ENCODE measurements around the gene CDK17.
"Not testable (repeated sequence)": the region's sequence is repeated elsewhere in the genome, so short reads cannot be mapped to it uniquely, and the experiment has no call there.

CDK17 gene

GRCh38 chr12:96352161-96352835 lies 47.9 kb downstream of the CDK17 start:
- H3K4me1 Mint-ChIP-seq: peaks cover 47% of the 10 kb centered on the region
- peaks cover 15% of the 10 kb centered on the region for H3K36me3 Mint-ChIP-seq (ENCODE audit: low read depth)
- no peak overlapping the region for H3K4me3 Mint-ChIP-seq
- TF ChIP-seq, protein P1, sequence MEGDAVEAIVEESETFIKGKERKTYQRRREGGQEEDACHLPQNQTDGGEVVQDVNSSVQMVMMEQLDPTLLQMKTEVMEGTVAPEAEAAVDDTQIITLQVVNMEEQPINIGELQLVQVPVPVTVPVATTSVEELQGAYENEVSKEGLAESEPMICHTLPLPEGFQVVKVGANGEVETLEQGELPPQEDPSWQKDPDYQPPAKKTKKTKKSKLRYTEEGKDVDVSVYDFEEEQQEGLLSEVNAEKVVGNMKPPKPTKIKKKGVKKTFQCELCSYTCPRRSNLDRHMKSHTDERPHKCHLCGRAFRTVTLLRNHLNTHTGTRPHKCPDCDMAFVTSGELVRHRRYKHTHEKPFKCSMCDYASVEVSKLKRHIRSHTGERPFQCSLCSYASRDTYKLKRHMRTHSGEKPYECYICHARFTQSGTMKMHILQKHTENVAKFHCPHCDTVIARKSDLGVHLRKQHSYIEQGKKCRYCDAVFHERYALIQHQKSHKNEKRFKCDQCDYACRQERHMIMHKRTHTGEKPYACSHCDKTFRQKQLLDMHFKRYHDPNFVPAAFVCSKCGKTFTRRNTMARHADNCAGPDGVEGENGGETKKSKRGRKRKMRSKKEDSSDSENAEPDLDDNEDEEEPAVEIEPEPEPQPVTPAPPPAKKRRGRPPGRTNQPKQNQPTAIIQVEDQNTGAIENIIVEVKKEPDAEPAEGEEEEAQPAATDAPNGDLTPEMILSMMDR (IDR thresholded peaks at IDR 0.05; ENCODE audit: unreplicated experiment in 3 of 3): no peak
- peak overlapping the region in 2 of 3 experiments; percentile 24 to 36 for H3K27ac Mint-ChIP-seq
- H3K27me3 Mint-ChIP-seq (ENCODE audit: low read depth): no peaks in the 10 kb centered on the region
- H3K9me3 Mint-ChIP-seq: peaks cover 10% of the 10 kb centered on the region

DNA sequence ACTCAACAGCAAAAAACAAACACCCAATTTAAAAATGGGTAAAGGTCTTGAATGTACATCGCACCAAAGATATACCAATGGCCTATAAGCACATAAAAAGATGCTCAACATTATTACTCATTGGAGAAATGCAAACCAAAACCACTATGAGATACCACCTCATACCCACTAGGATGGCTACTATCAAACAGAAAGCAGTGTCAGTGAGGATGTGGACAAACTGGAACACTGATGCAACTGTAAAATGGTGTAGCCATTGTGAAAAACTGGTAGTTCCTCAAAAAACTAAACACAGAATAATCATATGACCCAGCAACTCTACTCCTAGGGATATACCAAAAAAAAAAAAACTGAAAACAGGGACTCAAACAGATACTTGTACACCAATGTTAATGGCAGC lies 49.3 kb downstream of the CDK17 start:
- Mint-ChIP-seq H3K36me3 (ENCODE audit: low read depth) (peaks cover 23% of the 10 kb centered on the region), H3K9me3 (peaks cover 17% of the 10 kb centered on the region), H3K27ac (no peak overlapping the region), H3K4me1 (peaks cover 37% of the 10 kb centered on the region), H3K27me3 (ENCODE audit: low read depth) (no peaks in the 10 kb centered on the region), H3K4me3 (no peak overlapping the region)
- TF ChIP-seq, protein P1 (IDR thresholded peaks at IDR 0.05; ENCODE audit: unreplicated experiment in 3 of 3): no peak

GRCh38 chr12:96347130-96347699 lies 53.0 kb downstream of the CDK17 start:
- Mint-ChIP-seq H3K27me3 (ENCODE audit: low read depth) (no peaks in the 10 kb centered on the region), H3K4me1 (peaks cover 7% of the 10 kb centered on the region), H3K4me3 (no peak overlapping the region), H3K9me3 (peaks cover 50% of the 10 kb centered on the region), H3K27ac (no peak overlapping the region), H3K36me3 (ENCODE audit: low read depth) (peaks cover 58% of the 10 kb centered on the region)
- TF ChIP-seq, protein P1 (IDR thresholded peaks at IDR 0.05; ENCODE audit: unreplicated experiment in 3 of 3): no peak

DNA sequence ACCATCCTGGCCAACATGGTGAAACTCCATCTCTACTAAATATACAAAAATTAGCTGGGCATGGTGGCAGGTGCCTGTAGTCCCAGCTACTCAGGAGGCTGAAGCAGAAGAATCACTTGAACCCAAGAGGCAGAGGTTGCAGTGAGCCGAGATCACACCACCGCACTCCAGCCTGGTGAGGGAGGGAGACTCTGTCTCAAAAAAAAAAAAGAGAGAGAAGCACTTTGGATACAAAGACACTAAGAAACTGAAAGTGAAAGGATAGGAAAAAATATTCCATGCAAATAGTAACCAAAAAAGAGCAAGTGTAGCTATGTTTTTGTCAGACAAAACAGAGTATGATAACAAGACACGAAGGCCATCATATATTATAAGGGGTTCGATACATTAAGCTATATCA lies 53.5 kb downstream of the CDK17 start:
- not testable (repeated sequence) for H3K27ac Mint-ChIP-seq; H3K27me3 Mint-ChIP-seq (ENCODE audit: low read depth); H3K4me3 Mint-ChIP-seq; H3K4me1 Mint-ChIP-seq
- Mint-ChIP-seq H3K9me3 (peaks cover 50% of the 10 kb centered on the region), H3K36me3 (ENCODE audit: low read depth) (peaks cover 58% of the 10 kb centered on the region)

GRCh38 chr12:96344124-96344695 lies 56.0 kb downstream of the CDK17 start:
- Mint-ChIP-seq H3K36me3 (ENCODE audit: low read depth) (peaks cover 59% of the 10 kb centered on the region), H3K9me3 (peaks cover 52% of the 10 kb centered on the region), H3K27me3 (ENCODE audit: low read depth) (no peaks in the 10 kb centered on the region), H3K27ac (no peak overlapping the region), H3K4me3 (no peak overlapping the region), H3K4me1 (no peaks in the 10 kb centered on the region)
- TF ChIP-seq, protein P1 (IDR thresholded peaks at IDR 0.05; ENCODE audit: unreplicated experiment in 3 of 3): no peak

GRCh38 chr12:96343347-96343954 lies 56.8 kb downstream of the CDK17 start:
- Mint-ChIP-seq H3K27ac (no peak overlapping the region), H3K4me1 (no peaks in the 10 kb centered on the region), H3K27me3 (ENCODE audit: low read depth) (no peaks in the 10 kb centered on the region), H3K4me3 (no peak overlapping the region), H3K36me3 (ENCODE audit: low read depth) (peaks cover 60% of the 10 kb centered on the region), H3K9me3 (peaks cover 53% of the 10 kb centered on the region)
- TF ChIP-seq, protein P1 (IDR thresholded peaks at IDR 0.05; ENCODE audit: unreplicated experiment in 3 of 3): no peak

DNA sequence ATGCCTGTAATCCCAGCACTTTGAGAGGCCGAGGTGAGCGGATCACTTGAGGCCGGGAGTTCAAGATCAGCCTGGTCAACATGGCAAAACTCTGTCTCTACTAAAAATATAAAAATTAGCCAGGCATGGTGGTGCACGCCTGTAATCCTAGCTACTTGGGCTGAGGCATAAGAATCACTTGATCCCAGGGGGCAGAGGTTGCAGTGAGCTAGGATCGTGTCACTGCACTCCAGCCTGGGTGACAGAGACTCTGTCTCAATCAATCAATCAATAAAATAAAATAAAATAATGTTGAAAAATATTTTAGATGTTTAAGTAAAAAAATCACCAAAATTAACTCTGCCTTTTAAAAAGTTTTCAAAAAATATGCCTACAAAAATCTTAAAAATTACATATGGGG lies 60.6 kb downstream of the CDK17 start:
- H3K4me3 Mint-ChIP-seq; H3K27ac Mint-ChIP-seq; H3K27me3 Mint-ChIP-seq (ENCODE audit: low read depth); H3K4me1 Mint-ChIP-seq: not testable (repeated sequence)
- Mint-ChIP-seq H3K36me3 (ENCODE audit: low read depth) (peaks cover 62% of the 10 kb centered on the region), H3K9me3 (peaks cover 41% of the 10 kb centered on the region)

All from nephron (organoid).